Measurements from ENCODE around the gene TEK.

Gene TEK

GRCh38 chr9:27168496-27168895, 59.5 kb downstream of the TEK start:
- DNase-seq (ENCODE audit: low read depth) = no peak
- H3K4me3 ChIP-seq (ENCODE audit: low read depth, low read length) = no peak overlapping the region
- TF ChIP-seq CTCF (IDR thresholded peaks at IDR 0.05; ENCODE audit: low read depth, low read length, missing control alignments) = no peak

- DNase-seq (ENCODE audit: low read depth) = no peak
- no peak overlapping the region for H3K4me3 ChIP-seq (ENCODE audit: low read depth, low read length)
- TF ChIP-seq CTCF (IDR thresholded peaks at IDR 0.05; ENCODE audit: low read depth, low read length, missing control alignments) = no peak
Observed at GRCh38 chr9:27168951-27169350, 59.9 kb downstream of the TEK start.

- TF ChIP-seq CTCF (IDR thresholded peaks at IDR 0.05; ENCODE audit: low read depth, low read length, missing control alignments) = no peak
Observed at GRCh38 chr9:27176971-27177370, 67.9 kb downstream of the TEK start.

GRCh38 chr9:27179245-27179865, 70.3 kb downstream of the TEK start:
- TF ChIP-seq CTCF (IDR thresholded peaks at IDR 0.05; ENCODE audit: low read depth, low read length, missing control alignments) = no peak
- DNase-seq (ENCODE audit: low read depth) = no peak
- H3K4me3 ChIP-seq (ENCODE audit: low read depth, low read length) = no peak overlapping the region

More at GRCh38 chr9:27176971-27177370, 67.9 kb downstream of the TEK start:
- no peak overlapping the region for H3K4me3 ChIP-seq (ENCODE audit: low read depth, low read length)
- DNase-seq (ENCODE audit: low read depth) = no peak

GRCh38 chr9:27181381-27181780, 72.4 kb downstream of the TEK start:
- H3K4me3 ChIP-seq (ENCODE audit: low read depth, low read length) = no peak overlapping the region
- no peak for DNase-seq (ENCODE audit: low read depth)
- no peak for TF ChIP-seq CTCF (IDR thresholded peaks at IDR 0.05; ENCODE audit: low read depth, low read length, missing control alignments)

- no peak for DNase-seq (ENCODE audit: low read depth)
- H3K4me3 ChIP-seq (ENCODE audit: low read depth, low read length) = no peak overlapping the region
- TF ChIP-seq CTCF (IDR thresholded peaks at IDR 0.05; ENCODE audit: low read depth, low read length, missing control alignments) = no peak
Observed at GRCh38 chr9:27182421-27182820, 73.4 kb downstream of the TEK start.

- no peak for TF ChIP-seq CTCF (IDR thresholded peaks at IDR 0.05; ENCODE audit: low read depth, low read length, missing control alignments)
- no peak for DNase-seq (ENCODE audit: low read depth)
- H3K4me3 ChIP-seq (ENCODE audit: low read depth, low read length) = no peak overlapping the region
Observed at GRCh38 chr9:27183131-27183530, 74.1 kb downstream of the TEK start.

All from GM12864 (cell line).